HG02885 (cell line): ENCODE measurements around the gene PLXNB3.
"Not testable (repeated sequence)": the region's sequence is repeated elsewhere in the genome, so short reads cannot be mapped to it uniquely, and the experiment has no call there.

Experiments used
- ATAC-seq: cut with Tn5 transposase; IDR thresholded peaks from one replicate; pipeline ENCODE4 v1.9.1; 2021; ENCODE audit warnings: mild to moderate bottlenecking; ENCODE audit not compliant: unreplicated experiment, poor library complexity

The PLXNB3 gene

GRCh38 chrX:153749017-153749416 lies 15.0 kb upstream of the PLXNB3 start:
- ATAC-seq: not testable (repeated sequence)

DNA sequence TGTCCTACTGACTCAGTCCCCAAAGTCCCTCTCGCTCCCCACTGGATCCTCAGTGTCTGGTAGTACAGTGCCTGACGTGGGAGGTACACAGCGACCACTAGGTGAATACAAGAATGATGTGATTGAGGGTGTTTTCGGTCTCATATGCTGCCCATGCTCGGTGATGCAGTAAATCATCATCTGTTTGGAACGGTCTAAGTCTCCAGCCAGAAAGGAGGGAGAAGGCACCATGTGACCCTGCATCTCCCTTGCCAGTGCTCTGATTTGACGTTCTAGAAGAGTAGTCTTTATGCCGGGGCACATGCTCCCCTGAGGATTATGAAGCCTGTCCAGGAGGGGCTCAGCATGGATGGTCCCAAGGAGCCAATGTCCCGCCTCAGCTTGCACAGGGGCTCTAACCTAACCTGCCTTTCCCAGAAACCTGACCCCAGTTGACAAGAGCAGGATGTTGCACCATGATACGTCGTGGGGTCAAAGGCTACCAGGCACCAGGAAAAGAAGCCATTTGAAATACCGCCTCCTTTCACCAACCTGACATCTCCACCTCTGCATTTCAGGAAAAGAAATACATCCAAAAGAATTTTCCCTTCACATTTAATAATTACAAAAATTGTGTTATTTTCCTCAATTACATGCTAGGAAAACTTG lies 13.8 kb upstream of the PLXNB3 start:
- no peak for ATAC-seq

- no peak for ATAC-seq
Observed at GRCh38 chrX:153755136-153755535, 8.9 kb upstream of the PLXNB3 start.

GRCh38 chrX:153761863-153762262 lies 2.2 kb upstream of the PLXNB3 start:
- ATAC-seq: no peak

GRCh38 chrX:153762626-153763173 lies 1.3 kb upstream of the PLXNB3 start:
- no peak for ATAC-seq

DNA sequence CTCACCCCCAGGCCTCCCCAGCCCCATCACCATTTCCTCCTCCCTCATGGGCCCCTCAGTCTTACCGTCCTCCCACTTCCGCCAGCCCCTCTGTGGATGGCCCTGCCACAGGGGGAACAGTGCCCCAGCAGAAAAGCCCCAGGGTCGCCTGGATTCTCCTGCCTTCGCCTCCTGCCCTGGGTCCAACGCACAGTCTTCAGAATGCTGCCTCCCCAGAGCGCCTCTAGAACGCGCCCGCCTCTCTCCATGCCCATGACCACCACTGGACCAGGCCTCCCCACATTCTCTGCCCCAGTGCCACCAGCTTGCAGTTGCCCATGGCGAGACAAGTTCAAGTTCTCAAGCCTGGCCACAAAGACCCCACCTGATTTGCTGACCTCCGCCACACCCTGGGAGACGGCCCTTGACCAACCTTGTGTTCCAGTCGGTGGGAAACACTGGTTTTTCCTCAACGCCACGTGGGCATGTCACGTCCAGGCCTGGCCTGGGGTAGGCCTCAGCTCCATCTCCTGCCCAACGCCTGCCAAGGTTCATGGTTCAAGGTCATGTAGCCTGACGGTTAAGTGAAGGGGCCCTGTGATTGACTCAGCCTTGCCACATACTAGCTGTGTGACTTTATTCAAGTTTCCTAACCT lies 634 bp upstream of the PLXNB3 start:
- no peak for ATAC-seq

- ATAC-seq: no peak
Observed at GRCh38 chrX:153764786-153765137, 713 bp downstream of the PLXNB3 start.

DNA sequence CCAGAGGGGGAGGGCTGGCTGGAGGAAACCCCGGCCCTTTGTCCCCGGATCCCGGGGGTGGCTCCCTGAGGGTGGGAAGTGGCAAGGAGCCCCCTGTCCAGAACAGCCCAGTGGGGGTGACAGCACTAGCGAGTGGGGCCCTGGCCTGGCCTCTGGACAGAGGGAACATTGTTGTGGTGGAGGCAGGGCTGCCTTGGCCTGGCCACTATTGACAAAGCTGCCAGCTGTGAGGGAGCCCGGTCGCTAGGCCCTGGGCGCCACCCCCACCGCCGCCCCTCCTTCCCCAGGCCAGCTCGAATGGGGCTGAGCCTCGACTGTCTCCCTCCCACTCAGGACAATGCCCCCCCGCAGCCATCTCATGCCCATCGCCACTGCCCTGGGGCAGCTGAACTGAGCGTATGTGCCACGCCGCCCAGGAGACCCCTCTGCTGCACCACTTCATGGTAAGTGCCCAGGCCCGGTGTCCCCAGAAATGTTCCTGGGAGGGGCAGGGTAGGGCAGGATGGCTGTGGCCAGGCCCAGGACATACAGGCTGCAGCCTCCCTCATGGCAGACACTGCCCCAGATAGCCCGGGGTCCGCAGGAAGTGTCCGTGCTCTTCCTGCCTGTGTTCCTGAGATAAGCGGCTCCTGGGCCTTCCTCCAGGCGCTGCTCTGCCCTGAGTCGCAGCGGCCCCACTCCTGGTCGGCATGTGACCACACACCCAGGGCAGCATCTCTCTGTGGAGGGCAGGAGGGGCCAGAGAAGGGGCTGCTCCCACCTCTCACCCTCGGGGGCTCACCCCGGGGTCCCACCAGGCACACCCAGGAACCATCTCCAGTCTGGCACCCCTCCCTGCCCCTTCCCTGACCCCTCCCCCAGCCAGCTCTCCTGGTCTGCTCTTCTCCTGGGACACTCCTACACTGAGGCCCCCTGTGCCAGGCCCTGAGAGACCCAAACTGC lies 1.4 kb downstream of the PLXNB3 start:
- no peak for ATAC-seq

DNA sequence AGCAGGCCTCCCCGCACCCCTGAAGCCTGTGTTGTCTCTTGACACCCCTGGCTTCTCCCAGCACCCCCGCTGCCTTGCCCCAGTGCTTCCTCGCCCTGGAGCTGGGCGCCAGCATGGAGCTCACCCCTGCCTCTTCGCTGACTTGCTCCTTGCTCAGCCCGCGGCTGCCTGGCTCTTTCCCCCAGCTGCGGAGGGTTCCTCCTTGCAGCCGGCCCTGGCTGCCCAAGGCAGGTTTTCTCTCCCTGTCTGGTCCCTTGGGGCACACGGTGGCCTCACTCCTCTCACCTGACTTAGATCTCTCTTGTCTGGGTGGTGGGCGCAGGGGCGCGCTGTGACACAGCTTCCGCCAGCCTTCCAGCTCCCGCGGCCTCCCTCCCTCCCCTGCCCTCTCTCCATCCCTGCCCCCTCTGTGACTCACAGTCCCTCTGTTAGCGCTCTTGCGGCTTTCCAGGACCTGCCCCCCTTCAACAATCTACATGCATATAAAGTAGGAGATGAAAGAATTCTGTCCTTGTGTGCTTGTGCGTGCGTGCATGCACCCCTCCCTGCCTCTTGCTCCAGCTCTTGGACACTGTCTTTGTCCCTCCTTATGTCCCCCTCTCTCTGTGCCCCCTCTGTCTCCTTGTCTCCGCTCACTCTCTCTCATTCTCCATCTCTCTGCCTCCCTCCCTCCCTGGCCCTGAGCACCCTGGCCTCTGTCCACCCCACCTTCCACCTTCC lies 2.2 kb downstream of the PLXNB3 start:
- ATAC-seq: no peak

- ATAC-seq: no peak
Observed at GRCh38 chrX:153766871-153767673, 3.0 kb downstream of the PLXNB3 start.

DNA sequence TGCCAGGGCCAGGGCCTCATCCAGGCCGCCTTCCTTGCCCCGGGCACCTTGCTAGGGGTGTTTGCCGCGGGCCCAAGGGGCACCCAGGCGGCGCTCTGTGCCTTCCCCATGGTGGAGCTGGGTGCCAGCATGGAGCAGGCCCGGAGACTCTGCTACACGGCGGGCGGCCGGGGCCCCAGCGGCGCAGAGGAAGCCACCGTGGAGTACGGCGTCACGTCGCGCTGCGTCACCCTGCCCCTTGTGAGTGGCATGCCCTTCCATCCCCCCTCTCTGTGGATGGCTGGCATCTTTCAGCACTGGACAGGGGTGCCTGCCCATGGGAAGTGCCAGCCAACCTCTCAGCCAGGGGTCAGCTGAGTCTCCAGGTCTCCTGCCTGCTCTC lies 3.6 kb downstream of the PLXNB3 start:
- ATAC-seq: no peak

GRCh38 chrX:153768311-153769157 lies 4.5 kb downstream of the PLXNB3 start:
- ATAC-seq: no peak

- ATAC-seq: no peak
Observed at GRCh38 chrX:153769158-153769864, 5.3 kb downstream of the PLXNB3 start.

DNA sequence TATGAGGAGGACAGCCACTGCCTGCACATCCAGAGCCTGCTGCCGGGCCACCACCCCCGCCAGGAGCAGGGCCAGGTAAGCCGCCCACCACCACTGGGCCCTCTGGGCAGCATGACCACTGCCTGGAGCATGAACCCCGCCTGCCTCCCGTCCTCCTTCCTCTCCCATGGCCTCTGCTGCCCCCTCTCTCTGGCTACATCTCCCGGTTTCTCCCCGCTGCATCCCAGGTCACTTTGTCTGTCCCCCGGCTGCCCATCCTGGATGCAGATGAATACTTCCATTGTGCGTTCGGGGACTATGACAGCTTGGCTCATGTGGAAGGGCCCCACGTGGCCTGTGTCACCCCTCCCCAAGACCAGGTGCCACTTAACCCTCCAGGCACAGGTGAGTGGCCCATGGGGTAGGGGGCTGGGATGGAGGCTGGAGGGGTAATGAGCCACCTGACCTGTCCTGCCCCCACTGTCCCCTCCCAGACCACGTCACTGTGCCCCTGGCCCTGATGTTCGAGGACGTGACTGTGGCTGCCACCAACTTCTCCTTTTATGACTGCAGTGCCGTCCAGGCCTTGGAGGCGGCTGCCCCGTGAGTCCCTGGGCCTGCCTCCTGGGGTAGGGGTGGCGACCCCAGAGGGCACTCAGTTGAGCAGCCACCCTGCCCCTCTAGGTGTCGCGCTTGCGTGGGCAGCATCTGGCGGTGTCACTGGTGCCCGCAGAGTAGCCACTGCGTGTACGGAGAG lies 6.0 kb downstream of the PLXNB3 start:
- ATAC-seq: no peak

DNA sequence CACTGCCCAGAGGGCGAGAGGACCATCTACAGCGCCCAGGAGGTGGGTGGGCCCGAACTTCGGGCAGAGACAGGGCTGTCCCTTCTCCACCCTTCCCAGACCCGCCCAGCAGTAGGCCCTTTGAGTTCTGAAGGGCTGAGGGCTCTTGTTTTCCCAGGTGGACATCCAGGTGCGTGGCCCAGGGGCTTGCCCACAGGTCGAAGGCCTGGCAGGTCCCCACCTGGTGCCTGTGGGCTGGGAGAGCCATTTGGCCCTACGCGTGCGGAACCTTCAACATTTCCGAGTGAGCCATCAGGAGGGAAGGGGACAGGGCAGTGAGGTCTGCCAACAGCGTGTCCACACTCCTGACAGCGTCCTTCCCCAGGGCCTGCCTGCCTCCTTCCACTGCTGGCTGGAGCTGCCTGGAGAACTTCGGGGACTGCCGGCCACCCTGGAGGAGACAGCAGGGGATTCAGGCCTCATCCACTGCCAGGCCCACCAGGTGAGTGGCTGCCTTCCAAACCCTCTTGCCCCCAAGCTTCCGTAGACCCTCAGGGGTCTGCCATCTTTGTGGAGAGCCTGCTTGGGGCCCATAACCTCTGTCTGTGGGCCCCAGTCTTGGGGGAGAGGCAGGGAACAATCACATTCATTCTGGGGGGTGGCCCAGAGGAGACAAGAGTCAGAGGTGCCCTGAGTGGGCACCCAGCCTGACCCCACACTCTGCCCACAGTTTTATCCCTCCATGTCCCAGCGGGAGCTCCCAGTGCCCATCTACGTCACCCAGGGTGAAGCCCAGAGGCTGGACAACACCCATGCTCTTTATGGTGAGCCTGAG lies 6.8 kb downstream of the PLXNB3 start:
- ATAC-seq: no peak

- ATAC-seq: no peak
Observed at GRCh38 chrX:153771415-153772315, 7.6 kb downstream of the PLXNB3 start.
